DND-41 (cell line): ENCODE data around the gene OBSL1.

Experiments used
- ATAC-seq: fragments of 200-7000 bp; cut with Tn5 transposase; 3 replicates; pipeline ENCODE4 v1.9.1; 2021; ENCODE audit warnings: low read depth; ENCODE audit not compliant: insufficient read depth
- DNase-seq: peaks from one replicate; pipeline ENCODE4 v3.0.0-alpha.2; 2020
- H2AFZ ChIP-seq: 2 replicates; pipeline ENCODE4 v1.6.0; 2012; ENCODE audit warnings: low read depth, low read length
- H3K27ac ChIP-seq: 2 replicates; pipeline ENCODE4 v1.5.1; 2012; ENCODE audit warnings: low read length, inconsistent platforms
- H3K27me3 ChIP-seq: fragments of 200-600 bp; sonication (generic); 2 replicates; pipeline ENCODE4 v1.6.0; 2012; ENCODE audit warnings: low read length, mild to moderate bottlenecking, inconsistent platforms; ENCODE audit not compliant: insufficient read depth, poor library complexity
- H3K36me3 ChIP-seq: 2 replicates; pipeline ENCODE4 v1.5.1; 2012; ENCODE audit warnings: low read length, inconsistent platforms; ENCODE audit not compliant: insufficient read depth
- H3K4me1 ChIP-seq: 2 replicates; pipeline ENCODE4 v1.5.1; 2012; ENCODE audit warnings: mild to moderate bottlenecking, low read length; ENCODE audit not compliant: insufficient read depth
- H3K4me2 ChIP-seq: 2 replicates; pipeline ENCODE4 v1.6.0; 2012; ENCODE audit warnings: mild to moderate bottlenecking, moderate library complexity, low read length, inconsistent platforms; ENCODE audit not compliant: insufficient read depth
- H3K4me3 ChIP-seq, 2 experiments: fragments of 200-600 bp in 1 of 2; shearing (Covaris generic) in 1 of 2; 2 replicates each; pipeline ENCODE4 v1.5.1; 2012 to 2016; ENCODE audit warnings: inconsistent platforms in 2 of 2, low read length in 2 of 2, mild to moderate bottlenecking in 2 of 2, low read depth in 1 of 2, moderate library complexity in 1 of 2
- H3K79me2 ChIP-seq: 2 replicates; pipeline ENCODE4 v1.6.0; 2012; ENCODE audit warnings: low read length, inconsistent platforms; ENCODE audit not compliant: insufficient read depth
- H3K9ac ChIP-seq: 2 replicates; pipeline ENCODE4 v1.6.0; 2012; ENCODE audit warnings: low read depth, mild to moderate bottlenecking, inconsistent platforms, low read length, moderate library complexity
- H3K9me3 ChIP-seq: 2 replicates; pipeline ENCODE4 v1.5.1; 2012; ENCODE audit warnings: low read length, moderate library complexity, mild to moderate bottlenecking, inconsistent platforms; ENCODE audit not compliant: insufficient read depth, severe bottlenecking
- H4K20me1 ChIP-seq: 2 replicates; pipeline ENCODE4 v1.6.0; 2012; ENCODE audit warnings: low read length; ENCODE audit not compliant: insufficient read depth
- CTCF ChIP-seq: IDR thresholded peaks from 2 replicates; pipeline ENCODE4 v1.5.1; 2012; ENCODE audit warnings: borderline replicate concordance, low read length, moderate library complexity, mild to moderate bottlenecking; ENCODE audit not compliant: poor library complexity, severe bottlenecking; ENCODE audit errors: extremely low read depth
- EZH2 ChIP-seq: IDR thresholded peaks from 3 replicates; pipeline ENCODE4 v1.6.1; 2012; ENCODE audit warnings: borderline replicate concordance, low read depth, mild to moderate bottlenecking, moderate library complexity, low read length, inconsistent platforms; ENCODE audit not compliant: severe bottlenecking

OBSL1 gene

GRCh38 chr2:219611866-219612576, 40.7 kb upstream of the OBSL1 start:
- H3K4me2 ChIP-seq: no peak overlapping the region
- ATAC-seq: no peak
- peaks cover 51% of the 10 kb centered on the region for H3K36me3 ChIP-seq

GRCh38 chr2:219611306-219611705, 40.0 kb upstream of the OBSL1 start:
- Histone ChIP-seq H3K36me3 (peaks cover 54% of the 10 kb centered on the region), H3K27ac (no peak overlapping the region), H3K9ac (no peak overlapping the region), H3K4me3 (no peak overlapping the region), H3K79me2 (no peaks in the 10 kb centered on the region), H3K4me1 (no peaks in the 10 kb centered on the region), H2AFZ (no peak overlapping the region), H3K4me2 (no peak overlapping the region), H3K27me3 (no peaks in the 10 kb centered on the region), H3K9me3 (no peaks in the 10 kb centered on the region), H4K20me1 (no peaks in the 10 kb centered on the region)
- DNase-seq (no peak), ATAC-seq (no peak)
- TF ChIP-seq EZH2: no peak
- TF ChIP-seq CTCF: no peak

More at GRCh38 chr2:219611866-219612576, 40.7 kb upstream of the OBSL1 start:
- Histone ChIP-seq H3K4me1 (no peaks in the 10 kb centered on the region), H3K27ac (no peak overlapping the region), H3K79me2 (no peaks in the 10 kb centered on the region), H3K4me3 (no peak overlapping the region), H3K9me3 (no peaks in the 10 kb centered on the region), H3K9ac (no peak overlapping the region), H4K20me1 (no peaks in the 10 kb centered on the region), H2AFZ (no peak overlapping the region), H3K27me3 (no peaks in the 10 kb centered on the region)
- TF ChIP-seq EZH2 (no peak), CTCF (no peak)
- no peak for DNase-seq

- no peak for ATAC-seq
- no peak for TF ChIP-seq CTCF
- TF ChIP-seq EZH2: no peak
- H2AFZ ChIP-seq: no peak overlapping the region
- no peak overlapping the region for H3K9ac ChIP-seq
- H3K4me3 ChIP-seq: no peak overlapping the region
- H4K20me1 ChIP-seq: no peaks in the 10 kb centered on the region
- H3K9me3 ChIP-seq: no peaks in the 10 kb centered on the region
- H3K79me2 ChIP-seq: no peaks in the 10 kb centered on the region
- no peaks in the 10 kb centered on the region for H3K27me3 ChIP-seq
- H3K36me3 ChIP-seq: peaks cover 50% of the 10 kb centered on the region
- no peak overlapping the region for H3K27ac ChIP-seq
- DNase-seq: no peak
- no peaks in the 10 kb centered on the region for H3K4me1 ChIP-seq
- H3K4me2 ChIP-seq: no peak overlapping the region
These were observed 37.9 kb upstream of the OBSL1 start for GRCh38 chr2:219609149-219609750.
